Bronchial epithelial cell (primary cell): ENCODE data around the gene FNBP1. TPM values are rescaled to one million over a fixed set of nuclear protein-coding genes. Genes with fewer than 3 reads are reported as not detected.

Source experiments
- DNase-seq: peaks from one replicate; pipeline ENCODE4 v3.0.0-alpha.2; 2010; ENCODE audit warnings: low read depth
- FAIRE-seq: peaks from 2 replicates; lab custom pipeline; 2011; peaks lifted over from hg19 to GRCh38; lab: Jason Lieb, UNC
- H3K27me3 ChIP-seq: 2 replicates; pipeline ENCODE4 v1.5.1; 2011; ENCODE audit warnings: low read length; ENCODE audit not compliant: control insufficient read depth, insufficient read depth
- H3K36me3 ChIP-seq: 2 replicates; pipeline ENCODE4 v1.5.1; 2011; ENCODE audit warnings: low read length; ENCODE audit not compliant: control insufficient read depth, insufficient read depth
- H3K4me3 ChIP-seq: 2 replicates; pipeline ENCODE4 v1.5.1; 2011; ENCODE audit warnings: mild to moderate bottlenecking, low read depth, low read length, control low read depth
- CTCF ChIP-seq: IDR thresholded peaks from 2 replicates; pipeline ENCODE4 v1.5.1; 2011; ENCODE audit warnings: mild to moderate bottlenecking, moderate library complexity, low read length, control low read depth, inconsistent platforms; ENCODE audit not compliant: insufficient read depth, severe bottlenecking
- total RNA-seq: library from RNA; depleted of rRNA; stranded (reverse); fragments of >200 nt; gene quantifications from 2 replicates; pipeline ENCODE4 v1.2.1, GENCODE V29; 2014

The FNBP1 gene
- total RNA-seq, 1 donor from 2014 or later, result 13.4 TPM

- TF ChIP-seq CTCF, result no peak
- Histone ChIP-seq H3K36me3 (peaks cover 35% of the 10 kb centered on the region), H3K4me3 (no peak overlapping the region), H3K27me3 (no peaks in the 10 kb centered on the region)
- FAIRE-seq (no peak), DNase-seq (no peak)
Measured at GRCh38 chr9:129878291-129878690, 164.7 kb downstream of the FNBP1 start.

GRCh38 chr9:129876815-129877214, 166.2 kb downstream of the FNBP1 start:
- DNase-seq, result no peak
- TF ChIP-seq CTCF, result no peak
- Histone ChIP-seq H3K4me3 (no peak overlapping the region), H3K36me3 (peaks cover 35% of the 10 kb centered on the region), H3K27me3 (no peaks in the 10 kb centered on the region)
- no peak for FAIRE-seq

GRCh38 chr9:129875687-129876395, 167.1 kb downstream of the FNBP1 start:
- no peak for FAIRE-seq

DNA sequence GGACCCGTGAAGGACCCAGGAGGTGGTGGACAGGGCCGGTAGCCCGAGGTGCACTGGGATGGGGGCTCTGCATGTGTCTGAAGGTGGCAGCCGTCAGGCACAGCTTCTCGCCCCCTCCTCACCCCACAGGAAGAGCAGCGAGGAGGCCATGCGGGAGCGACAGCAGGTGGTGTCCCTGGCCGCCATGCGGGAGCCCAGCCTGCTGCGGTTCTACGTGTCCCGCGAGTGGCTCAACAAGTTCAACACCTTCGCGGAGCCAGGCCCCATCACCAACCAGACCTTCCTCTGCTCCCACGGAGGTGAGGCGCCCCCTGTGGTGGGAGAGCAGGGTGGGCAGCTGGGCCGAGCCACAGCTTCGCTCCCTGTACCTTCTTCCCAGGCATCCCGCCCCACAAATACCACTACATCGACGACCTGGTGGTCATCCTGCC, 167.8 kb downstream of the FNBP1 start:
- peaks cover 32% of the 10 kb centered on the region for H3K36me3 ChIP-seq

More at GRCh38 chr9:129875687-129876395, 167.1 kb downstream of the FNBP1 start:
- peaks cover 35% of the 10 kb centered on the region for H3K36me3 ChIP-seq
- no peak for TF ChIP-seq CTCF
- H3K4me3 ChIP-seq, result no peak overlapping the region
- no peaks in the 10 kb centered on the region for H3K27me3 ChIP-seq
- no peak for DNase-seq

GRCh38 chr9:129874261-129875101, 168.5 kb downstream of the FNBP1 start:
- TF ChIP-seq CTCF, result no peak
- DNase-seq (no peak), FAIRE-seq (no peak)
- H3K27me3 ChIP-seq, result no peaks in the 10 kb centered on the region
- H3K36me3 ChIP-seq, result peaks cover 26% of the 10 kb centered on the region
- H3K4me3 ChIP-seq, result no peak overlapping the region

More for the DNA sequence above, 167.8 kb downstream of the FNBP1 start:
- H3K4me3 ChIP-seq, result no peak overlapping the region
- FAIRE-seq (no peak), DNase-seq (no peak)
- H3K27me3 ChIP-seq, result no peaks in the 10 kb centered on the region
- peak; percentile 2 for TF ChIP-seq CTCF
